ENCODE data around the gene CARS1. TPM values are rescaled to one million over a fixed set of nuclear protein-coding genes. Genes with fewer than 3 reads are reported as not detected.
"Not testable (repeated sequence)": the region's sequence is repeated elsewhere in the genome, so short reads cannot be mapped to it uniquely, and the experiment has no call there.

Gene CARS1
- total RNA-seq, 1 experiment from 2014 or later = 57.2 TPM

GRCh38 chr11:3063432-3063831, 6.2 kb upstream of the CARS1 start:
- not testable (repeated sequence) for DNase-seq (ENCODE audit: low spot score)

DNA sequence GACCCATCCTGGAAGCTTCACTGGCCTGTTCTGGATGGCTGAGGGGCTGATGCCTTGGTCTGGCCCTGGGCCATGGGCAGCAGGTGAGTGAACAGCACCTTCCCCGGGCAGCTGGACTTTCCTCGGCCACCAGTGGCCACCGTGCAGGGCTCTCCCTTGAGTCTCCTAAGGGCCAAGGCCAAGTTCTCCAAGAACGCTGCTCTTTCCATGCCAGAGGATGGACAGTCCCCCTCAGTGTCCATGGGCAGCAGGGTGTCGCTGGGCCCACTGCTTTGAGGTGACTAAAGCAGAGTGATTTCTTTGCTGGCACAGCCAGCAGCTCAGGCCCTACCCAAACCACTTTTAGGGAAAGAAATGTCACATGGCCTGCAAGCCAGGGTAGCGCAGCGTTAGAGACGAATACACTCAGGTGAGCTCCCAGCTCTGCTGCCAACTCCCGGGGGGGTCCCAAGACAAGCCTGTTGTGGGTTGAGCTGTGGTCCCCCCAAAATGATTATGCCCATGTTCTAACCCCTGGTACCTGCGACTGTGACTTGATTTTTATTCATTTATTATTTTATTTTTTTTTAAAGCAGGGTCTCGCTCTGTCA, 3.3 kb upstream of the CARS1 start:
- DNase-seq (ENCODE audit: low spot score) = no peak

DNA sequence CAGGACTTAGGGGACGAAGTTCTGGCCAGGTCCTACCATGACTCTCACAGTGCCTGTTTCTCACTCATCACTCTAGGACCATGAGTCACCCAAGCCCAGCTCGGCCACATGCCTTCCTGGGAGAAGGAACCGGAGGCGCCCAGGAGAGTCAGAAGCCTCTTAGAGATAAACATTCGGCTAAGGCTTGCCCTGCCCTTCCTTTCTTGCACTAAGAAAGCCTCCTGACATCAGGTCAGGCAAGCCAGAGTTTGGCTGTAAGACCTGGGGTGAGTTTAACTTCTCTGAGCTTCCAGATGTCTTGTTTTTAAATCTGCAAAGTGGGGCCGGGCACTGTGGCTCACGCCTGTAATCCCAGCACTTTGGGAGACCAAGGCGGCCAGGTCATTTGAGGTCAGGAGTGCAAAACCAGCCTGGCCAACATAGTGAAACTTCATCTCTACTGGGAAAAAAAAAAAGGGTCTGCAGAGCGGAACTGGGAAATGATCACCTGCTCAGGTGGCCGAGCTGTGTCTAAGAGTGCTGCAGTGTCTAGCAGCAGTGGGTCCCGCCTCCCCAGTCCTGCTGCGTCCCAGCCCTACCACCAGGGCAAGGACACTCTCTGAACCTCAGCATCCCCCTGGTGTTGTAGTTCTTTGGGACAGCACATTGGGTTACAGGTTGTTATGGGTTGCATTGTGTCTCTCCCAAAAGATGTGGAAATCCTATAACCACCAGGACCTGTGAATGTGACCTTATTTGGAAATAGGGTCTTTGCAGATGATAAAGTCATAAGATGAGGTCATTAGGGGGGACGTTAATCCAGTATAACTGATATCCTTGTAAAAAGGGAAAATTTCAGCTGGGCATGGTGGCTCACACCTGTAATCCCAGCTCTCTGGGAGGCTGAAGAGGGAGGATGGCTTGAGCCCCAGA, 1.8 kb upstream of the CARS1 start:
- peak; percentile 92 for DNase-seq (ENCODE audit: low spot score)

DNA sequence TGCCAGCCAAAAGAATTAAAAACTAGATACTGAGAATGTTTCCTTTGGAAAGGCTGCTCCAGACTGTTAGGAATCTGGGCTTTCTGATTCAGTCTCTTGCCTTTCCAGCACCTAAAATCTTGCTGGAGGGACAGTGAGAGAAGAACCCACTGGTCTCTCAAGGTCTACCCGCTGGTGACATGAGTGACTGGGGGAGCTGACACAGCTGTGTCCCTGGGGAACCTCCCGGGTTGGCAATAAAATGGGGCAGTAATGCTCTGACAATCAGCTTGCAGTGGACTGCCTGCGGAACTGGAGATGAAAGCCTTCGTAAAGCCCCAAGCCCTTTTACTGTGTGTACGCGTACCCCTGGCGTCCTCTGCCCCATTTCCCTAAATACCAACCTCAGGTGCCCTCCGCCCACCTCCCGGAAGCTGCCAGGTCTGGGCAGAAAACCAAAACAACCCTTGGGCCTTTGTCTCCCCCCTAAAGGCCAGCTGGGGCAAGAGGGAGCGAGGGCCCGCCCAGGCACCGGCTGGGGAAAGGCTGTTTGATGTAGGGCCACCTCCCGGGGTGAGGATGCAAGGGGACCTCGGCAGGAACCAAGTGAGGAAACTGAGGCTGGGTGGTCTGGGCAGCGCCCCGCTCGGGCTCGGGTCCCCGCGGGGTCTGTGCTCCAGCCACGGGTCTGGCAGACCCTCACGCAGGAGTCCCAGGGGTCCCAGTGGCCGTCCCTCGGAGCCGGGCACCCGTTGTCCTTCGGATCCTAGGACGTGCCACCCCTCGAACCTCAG, 741 bp downstream of the CARS1 start:
- no peak for DNase-seq (ENCODE audit: low spot score)

DNA sequence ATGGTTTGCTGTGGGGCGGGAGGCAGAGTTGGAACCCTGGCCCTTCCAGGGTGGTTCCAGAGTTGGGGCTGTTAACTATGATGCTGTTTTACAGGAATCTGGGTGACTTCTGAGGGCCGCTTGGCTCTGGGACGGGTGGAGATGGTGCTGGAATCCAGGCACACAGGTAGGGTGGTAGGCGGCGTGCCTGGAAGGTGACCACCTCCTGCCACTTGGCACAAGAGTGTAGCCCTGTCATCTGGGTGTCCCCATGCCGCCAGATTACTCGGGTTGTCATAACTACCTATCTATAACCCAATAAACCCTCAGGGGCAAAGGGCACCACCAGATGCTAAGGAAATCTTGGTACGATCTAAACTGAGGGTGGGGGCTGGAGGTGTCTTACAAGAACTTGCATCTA, 1.3 kb downstream of the CARS1 start:
- no peak for DNase-seq (ENCODE audit: low spot score)

DNA sequence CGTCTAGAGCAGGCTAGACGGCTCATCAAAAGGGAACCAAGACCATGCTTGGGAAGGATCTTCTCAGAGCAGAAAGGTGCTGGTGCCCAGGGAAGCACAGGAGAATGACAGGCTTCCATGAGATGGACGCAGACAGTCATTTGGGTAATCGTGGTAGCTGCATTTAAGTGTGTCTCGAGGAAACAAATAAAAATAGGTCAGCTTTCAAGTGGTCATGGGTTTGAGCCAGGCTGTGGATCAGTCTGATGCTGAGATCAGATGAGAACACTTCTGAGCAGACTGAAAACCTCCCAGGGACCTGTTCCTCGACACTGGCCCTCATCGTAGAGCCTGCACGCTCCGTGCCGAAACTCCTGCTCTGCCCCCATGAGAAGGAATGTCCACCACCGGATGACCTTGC, 4.7 kb downstream of the CARS1 start:
- no peak for DNase-seq (ENCODE audit: low spot score)

- DNase-seq (ENCODE audit: low spot score) = no peak
Observed at GRCh38 chr11:3052109-3052479, 5.1 kb downstream of the CARS1 start.

GRCh38 chr11:3051196-3052108, 5.8 kb downstream of the CARS1 start:
- DNase-seq (ENCODE audit: low spot score) = no peak

GRCh38 chr11:3050386-3051195, 6.6 kb downstream of the CARS1 start:
- no peak for DNase-seq (ENCODE audit: low spot score)

DNA sequence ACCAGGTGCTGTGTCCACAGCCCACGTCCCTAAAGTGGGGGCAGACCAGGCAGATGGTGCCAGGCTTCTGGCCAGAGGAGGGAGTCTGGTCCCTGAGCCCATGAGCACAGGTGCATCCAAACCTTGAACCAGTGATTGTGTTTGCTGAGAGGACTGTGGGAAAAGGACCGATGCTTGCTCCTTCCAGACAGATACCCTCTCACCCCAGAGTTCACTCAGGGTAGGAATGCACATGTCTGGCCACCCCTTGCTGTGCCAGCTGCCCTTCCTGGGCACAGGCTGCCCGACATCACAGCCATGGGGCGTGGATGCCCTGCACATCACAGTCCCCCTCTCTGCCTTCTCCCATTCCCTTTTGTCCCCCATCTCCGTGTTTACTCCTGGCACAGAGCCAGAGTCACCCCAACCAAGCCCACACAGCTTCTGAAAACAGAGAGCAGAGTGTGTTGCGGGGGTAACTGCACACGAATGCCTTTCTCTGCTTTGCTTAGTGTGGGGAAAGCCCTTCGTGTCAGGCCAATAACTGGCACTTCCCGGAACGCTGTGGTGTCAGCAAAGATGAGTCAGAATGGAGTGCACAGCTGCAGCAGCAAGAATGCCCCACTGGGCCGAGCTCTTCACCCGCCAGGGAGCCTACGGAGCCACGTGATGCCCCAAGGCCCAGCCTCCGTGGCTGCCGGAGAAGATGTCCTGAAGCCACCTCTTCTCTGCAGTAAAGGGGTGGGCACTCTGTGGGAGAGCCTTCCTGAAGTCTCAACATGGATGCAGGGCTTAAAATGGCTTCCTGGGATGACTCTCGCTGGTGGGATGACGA, 7.6 kb downstream of the CARS1 start:
- peak; percentile 97 for DNase-seq (ENCODE audit: low spot score)

GRCh38 chr11:3047637-3048036, 9.6 kb downstream of the CARS1 start:
- no peak for DNase-seq (ENCODE audit: low spot score)

GRCh38 chr11:3046641-3047040, 10.6 kb downstream of the CARS1 start:
- DNase-seq (ENCODE audit: low spot score) = no peak

DNA sequence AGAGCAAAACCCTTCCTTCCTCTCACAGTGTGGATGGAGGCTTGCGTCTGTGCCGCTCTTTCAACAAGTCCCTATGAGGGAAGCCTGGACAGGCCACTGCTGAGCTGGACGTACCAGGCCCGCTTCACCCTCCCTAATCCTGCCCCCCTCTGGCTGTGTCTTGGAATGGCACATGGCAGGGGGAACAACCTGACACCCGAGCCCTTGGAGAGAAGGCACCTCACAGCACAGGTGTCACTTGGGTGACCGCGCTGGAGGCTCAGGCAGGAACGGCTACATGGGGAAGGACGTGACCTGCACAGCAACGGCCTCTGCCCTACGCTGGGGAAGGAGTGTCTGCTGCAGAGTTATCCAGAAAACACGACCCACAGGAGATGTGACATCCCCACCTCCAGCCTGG, 11.0 kb downstream of the CARS1 start:
- DNase-seq (ENCODE audit: low spot score) = no peak

- DNase-seq (ENCODE audit: low spot score) = no peak
Observed at GRCh38 chr11:3044915-3045314, 12.3 kb downstream of the CARS1 start.

DNA sequence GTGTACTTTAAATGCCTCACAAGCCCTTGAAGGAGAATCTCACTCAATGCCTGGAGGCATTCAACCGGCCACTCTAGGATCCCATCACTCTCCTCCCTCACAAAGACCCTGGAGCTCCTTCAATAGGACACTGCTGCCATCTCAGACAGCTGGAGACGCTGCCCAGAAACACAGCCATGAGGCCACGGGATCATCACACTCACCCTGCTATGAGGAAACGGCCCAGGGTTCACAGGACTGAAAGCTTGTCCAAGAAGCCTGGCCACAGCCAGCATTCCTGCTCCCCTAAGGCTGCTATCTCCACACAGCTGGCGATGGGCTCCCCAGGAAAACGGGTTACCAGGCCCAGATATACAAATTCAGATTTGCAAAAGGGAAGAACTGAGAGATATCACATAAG, 13.2 kb downstream of the CARS1 start:
- DNase-seq (ENCODE audit: low spot score) = no peak

DNA sequence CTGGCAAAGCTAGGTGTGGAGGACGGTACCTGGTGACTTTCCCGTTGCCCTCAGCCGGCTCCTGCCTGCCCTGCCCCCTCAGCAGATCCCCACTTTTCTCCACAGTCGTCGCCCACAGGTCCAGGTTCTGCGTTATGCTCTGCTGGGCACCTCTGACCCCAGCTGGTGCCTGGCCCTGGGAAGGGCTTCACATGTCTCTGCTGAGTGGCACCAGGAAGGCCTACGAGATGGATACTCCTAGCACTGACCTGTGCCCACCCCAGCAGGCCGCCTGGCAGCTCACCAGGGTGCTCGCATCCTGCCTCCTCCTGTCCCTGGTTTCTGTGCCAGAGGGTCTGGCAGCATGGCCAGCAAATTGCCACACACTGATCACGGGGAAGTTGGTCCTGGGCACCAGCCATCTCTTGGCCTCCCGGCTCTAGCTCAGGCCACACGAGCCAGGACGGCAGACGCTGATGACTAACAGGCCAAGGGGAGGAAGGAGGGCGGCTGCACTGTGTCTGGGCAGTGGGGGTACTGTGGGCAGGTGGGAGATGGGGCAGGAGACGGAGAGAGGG, 13.8 kb downstream of the CARS1 start:
- DNase-seq (ENCODE audit: low spot score) = peak; percentile 52

DNA sequence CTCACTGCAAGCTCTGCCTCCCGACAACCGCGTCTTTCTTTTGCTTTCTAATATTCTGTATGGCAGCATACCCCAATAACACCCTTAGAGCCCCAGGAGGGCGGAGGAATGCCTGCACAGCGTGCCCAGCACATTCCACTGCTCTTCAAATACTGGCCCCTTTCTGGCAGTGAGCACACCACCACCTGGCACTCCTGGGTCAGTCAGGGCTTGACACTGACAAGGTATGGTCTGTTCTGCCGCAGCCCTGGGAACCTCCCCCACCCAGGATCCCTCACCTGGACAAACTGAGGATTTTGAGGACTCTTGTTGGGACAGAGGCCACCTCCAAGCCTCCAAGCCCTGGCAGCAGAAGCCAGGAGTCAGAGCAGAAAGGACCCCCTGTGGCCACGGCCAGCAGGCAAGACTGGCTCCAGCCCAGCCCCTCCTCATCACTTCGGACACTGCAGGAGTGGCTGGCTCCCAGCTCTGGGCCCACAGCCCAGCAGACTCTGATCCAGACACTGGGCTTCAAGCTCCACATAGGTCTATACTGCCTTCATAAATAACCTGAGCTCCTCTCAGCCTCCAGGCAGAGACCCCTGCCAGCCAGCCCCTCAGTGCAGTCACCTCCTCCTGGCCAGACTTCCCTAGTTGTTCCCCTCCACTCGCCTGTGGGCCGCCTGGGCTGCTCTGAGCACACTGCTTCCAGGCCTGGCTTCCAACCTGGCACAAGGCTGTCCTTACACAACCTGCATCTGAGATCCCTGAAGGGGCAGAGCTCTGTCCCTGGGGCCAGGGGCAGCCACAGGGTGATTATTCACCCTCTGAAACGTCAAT, 14.5 kb downstream of the CARS1 start:
- DNase-seq (ENCODE audit: low spot score) = no peak

- DNase-seq (ENCODE audit: low spot score) = no peak
Observed at GRCh38 chr11:3041699-3042441, 15.4 kb downstream of the CARS1 start.
